GM12891 (cell line): ENCODE results near the gene ANKUB1. TPM values are rescaled to one million over a fixed set of nuclear protein-coding genes. Genes with fewer than 3 reads are reported as not detected.
A peak's percentile ranks its signal among the peaks of the same experiment; 100 is the strongest.
"Not testable (repeated sequence)": the region's sequence is repeated elsewhere in the genome, so short reads cannot be mapped to it uniquely, and the experiment has no call there.

Experiments used
- DNase-seq: peaks from one replicate; pipeline ENCODE4 v3.0.0; 2011; ENCODE audit warnings: low spot score; ENCODE audit not compliant: insufficient read length
- FAIRE-seq: peaks from 2 replicates; lab custom pipeline; 2011; peaks lifted over from hg19 to GRCh38; lab: Jason Lieb, UNC
- PAX5 ChIP-seq: IDR thresholded peaks from 2 replicates; pipeline ENCODE4 v1.6.1; 2011; ENCODE audit warnings: low read length, moderate library complexity, mild to moderate bottlenecking; ENCODE audit not compliant: insufficient read depth, severe bottlenecking
- POLR2A ChIP-seq: IDR thresholded peaks from 2 replicates; pipeline ENCODE4 v1.6.1; 2011; ENCODE audit warnings: low read depth, low read length, control low read depth
- POLR2AphosphoS5 ChIP-seq: IDR thresholded peaks from 2 replicates; pipeline ENCODE4 v1.6.1; 2011; ENCODE audit warnings: low read depth, low read length, control low read depth
- POU2F2 ChIP-seq: IDR thresholded peaks from 2 replicates; pipeline ENCODE4 v1.6.1; 2011; ENCODE audit warnings: low read depth, mild to moderate bottlenecking, control low read depth, low read length, moderate library complexity
- SPI1 ChIP-seq: IDR thresholded peaks from 2 replicates; pipeline ENCODE4 v1.6.1; 2011; ENCODE audit warnings: low read depth, low read length, control low read depth
- TAF1 ChIP-seq: IDR thresholded peaks from 2 replicates; pipeline ENCODE4 v1.6.1; 2011; ENCODE audit warnings: low read depth, low read length, control low read depth
- polyA plus RNA-seq: library from polyadenylated mRNA; unstranded; fragments of >200 nt; gene quantifications from one replicate; pipeline ENCODE4 v1.2.1, GENCODE V29; 2012; ENCODE audit warnings: low read depth, missing spikeins, inconsistent platforms; ENCODE audit not compliant: missing spikeins

Gene ANKUB1
- not detected for polyA plus RNA-seq

- TF ChIP-seq POLR2AphosphoS5 (no peak), PAX5 (no peak), TAF1 (no peak)
- DNase-seq (no peak), FAIRE-seq (no peak)
Measured at GRCh38 chr3:149792452-149793270, at the start of gene ANKUB1. Gene ANKUB1 (minus strand): TSS chr3:149792554. CDS start chr3:149792366, 188 bp downstream.

- no peak for TF ChIP-seq TAF1
- no peak for TF ChIP-seq PAX5
- TF ChIP-seq POLR2A, result no peak
- TF ChIP-seq SPI1, result no peak
- no peak for TF ChIP-seq POLR2AphosphoS5
- no peak for TF ChIP-seq POU2F2
- no peak for DNase-seq
- FAIRE-seq, result no peak
Measured at GRCh38 chr3:149839896-149840295, 47.5 kb upstream of the ANKUB1 start.

- not testable (repeated sequence) for DNase-seq, FAIRE-seq
Measured at GRCh38 chr3:149839469-149839868, 47.1 kb upstream of the ANKUB1 start.

GRCh38 chr3:149838491-149838890, 46.1 kb upstream of the ANKUB1 start:
- FAIRE-seq, DNase-seq: not testable (repeated sequence)

DNA sequence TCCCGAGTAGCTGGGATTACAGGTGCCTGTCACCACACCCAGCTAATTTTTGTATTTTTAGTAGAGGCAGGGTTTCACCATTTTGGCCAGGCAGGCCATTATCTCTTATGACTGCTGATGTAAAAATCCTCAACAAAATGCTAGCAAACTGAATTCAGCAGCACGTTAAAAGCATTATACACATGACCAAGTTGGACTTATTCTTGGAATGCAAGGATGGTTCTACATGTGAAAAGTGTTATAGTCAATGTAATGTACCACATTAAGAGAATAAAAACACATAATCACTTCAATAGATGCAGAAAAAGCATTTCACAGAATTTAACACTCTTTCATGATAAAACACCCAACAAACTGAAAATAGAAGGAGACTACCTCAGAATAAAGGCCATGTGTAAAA, 40.9 kb upstream of the ANKUB1 start:
- no peak for FAIRE-seq

DNA sequence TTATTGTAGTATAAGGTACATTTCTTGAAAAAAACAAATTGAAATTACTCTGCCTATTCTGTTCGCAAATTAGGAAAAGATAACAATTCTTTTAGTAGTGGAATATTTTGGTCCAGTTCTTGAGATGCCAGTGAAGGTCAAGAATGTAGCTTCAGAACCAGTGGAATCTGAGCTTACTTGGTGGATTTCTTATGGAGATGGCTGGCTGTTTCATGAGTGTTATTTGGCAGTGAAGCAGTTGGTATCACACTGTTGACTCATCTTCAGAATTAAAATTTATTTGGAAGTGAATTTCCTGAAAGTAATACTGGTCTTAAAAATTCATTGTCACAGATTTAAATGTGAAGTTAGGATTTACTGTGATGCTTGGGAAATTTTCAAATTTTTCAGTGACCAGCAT, 39.7 kb upstream of the ANKUB1 start:
- no peak for DNase-seq
- no peak for FAIRE-seq
- TF ChIP-seq POU2F2 (no peak), SPI1 (no peak), TAF1 (no peak), POLR2AphosphoS5 (no peak), PAX5 (no peak)

More for the DNA sequence above, 40.9 kb upstream of the ANKUB1 start:
- no peak for DNase-seq
- TF ChIP-seq PAX5, result no peak
- TF ChIP-seq TAF1, result no peak
- no peak for TF ChIP-seq POLR2A
- TF ChIP-seq POLR2AphosphoS5, result no peak
- TF ChIP-seq POU2F2, result no peak
- no peak for TF ChIP-seq SPI1

- FAIRE-seq (no peak), DNase-seq (no peak)
- TF ChIP-seq POLR2AphosphoS5, result no peak
- TF ChIP-seq POLR2A, result no peak
- TF ChIP-seq PAX5, result no peak
- TF ChIP-seq POU2F2, result no peak
- TF ChIP-seq TAF1, result no peak
- TF ChIP-seq SPI1, result no peak
Measured at GRCh38 chr3:149831321-149831720, 39.0 kb upstream of the ANKUB1 start.

GRCh38 chr3:149830902-149831301, 38.5 kb upstream of the ANKUB1 start:
- no peak for TF ChIP-seq POLR2AphosphoS5
- no peak for TF ChIP-seq POU2F2
- no peak for TF ChIP-seq TAF1
- no peak for TF ChIP-seq POLR2A
- TF ChIP-seq SPI1, result no peak
- no peak for TF ChIP-seq PAX5
- FAIRE-seq (no peak), DNase-seq (no peak)

- FAIRE-seq, result peak; percentile 13
- not testable (repeated sequence) for DNase-seq
Measured at GRCh38 chr3:149829631-149830030, 37.3 kb upstream of the ANKUB1 start.

- DNase-seq (no peak), FAIRE-seq (no peak)
- TF ChIP-seq TAF1 (no peak), POU2F2 (no peak), SPI1 (no peak)
Measured at GRCh38 chr3:149828390-149828789, 36.0 kb upstream of the ANKUB1 start.

- TF ChIP-seq PAX5 (no peak), SPI1 (no peak), POLR2AphosphoS5 (no peak), POU2F2 (no peak), POLR2A (no peak), TAF1 (no peak)
- no peak for FAIRE-seq
Measured at GRCh38 chr3:149826636-149827035, 34.3 kb upstream of the ANKUB1 start.

More at GRCh38 chr3:149826636-149827035, 34.3 kb upstream of the ANKUB1 start:
- no peak for DNase-seq
